Fibroblast of lung (primary cell): ENCODE results near the gene GPC6. TPM values are rescaled to one million over a fixed set of nuclear protein-coding genes. Genes with fewer than 3 reads are reported as not detected.

Experiments used
- DNase-seq, 2 donors: peaks; one replicate each; pipeline versions ENCODE4 v3.0.0 to v3.0.0-alpha.2; 2010; ENCODE audit warnings: low read depth in 2 of 2
- H2AFZ ChIP-seq: 2 replicates; pipeline ENCODE4 v1.5.1; 2012; ENCODE audit warnings: low read length, control low read depth, inconsistent platforms
- H3K27ac ChIP-seq: 2 replicates; pipeline ENCODE4 v1.5.1; 2011; ENCODE audit warnings: low read length, control low read depth; ENCODE audit not compliant: insufficient read depth
- H3K27me3 ChIP-seq: 2 replicates; pipeline ENCODE4 v1.5.1; 2011; ENCODE audit warnings: mild to moderate bottlenecking, low read length; ENCODE audit not compliant: control insufficient read depth, insufficient read depth
- H3K36me3 ChIP-seq: 2 replicates; pipeline ENCODE4 v1.5.1; 2011; ENCODE audit warnings: low read length; ENCODE audit not compliant: control insufficient read depth, insufficient read depth
- H3K4me1 ChIP-seq: 2 replicates; pipeline ENCODE4 v1.5.1; 2011; ENCODE audit warnings: low read length; ENCODE audit not compliant: control insufficient read depth, insufficient read depth; ENCODE audit errors: extremely low read depth
- H3K4me2 ChIP-seq: 2 replicates; pipeline ENCODE4 v1.5.1; 2011; ENCODE audit warnings: low read length, control low read depth; ENCODE audit not compliant: insufficient read depth; ENCODE audit errors: extremely low read depth
- H3K4me3 ChIP-seq, 4 experiments: fragments of 200-600 bp in 1 of 4; sonication (generic) in 1 of 4; replicated peaks in 1 of 4; 2 replicates each; pipeline ENCODE4 v1.5.1; 2011 to 2016; ENCODE audit warnings: low read length in 4 of 4, low read depth in 3 of 4, mild to moderate bottlenecking in 3 of 4, control low read depth in 2 of 4, inconsistent platforms in 1 of 4, mixed read lengths in 1 of 4; ENCODE audit not compliant: insufficient read depth in 1 of 4; ENCODE audit errors: control extremely low read depth in 1 of 4
- H3K79me2 ChIP-seq: 2 replicates; pipeline ENCODE4 v1.5.1; 2012; ENCODE audit warnings: mild to moderate bottlenecking, low read length, inconsistent platforms; ENCODE audit not compliant: control insufficient read depth, insufficient read depth
- H3K9ac ChIP-seq: 2 replicates; pipeline ENCODE4 v1.5.1; 2011; ENCODE audit warnings: mild to moderate bottlenecking, low read length, control low read depth; ENCODE audit not compliant: insufficient read depth
- H3K9me3 ChIP-seq: 2 replicates; pipeline ENCODE4 v1.5.1; 2012; ENCODE audit warnings: low read depth, low read length; ENCODE audit not compliant: control insufficient read depth, insufficient read depth
- H4K20me1 ChIP-seq: 2 replicates; pipeline ENCODE4 v1.5.1; 2011; ENCODE audit warnings: low read length; ENCODE audit not compliant: control insufficient read depth, insufficient read depth; ENCODE audit errors: extremely low read depth
- CTCF ChIP-seq, 2 donors: IDR thresholded peaks in 1 of 2; conservative IDR thresholded peaks in 1 of 2; 1 replicate in 1 of 2; 2 replicates in 1 of 2; pipeline ENCODE4 v1.5.1; 2011 to 2012; ENCODE audit warnings: low read length in 2 of 2, control low read depth in 1 of 2, inconsistent platforms in 1 of 2, low read depth in 1 of 2, mild to moderate bottlenecking in 1 of 2
- EZH2 ChIP-seq: IDR thresholded peaks from 2 replicates; pipeline ENCODE4 v1.5.1; 2012; ENCODE audit warnings: low read length, control low read depth, mild to moderate bottlenecking; ENCODE audit errors: missing control alignments
- polyA plus RNA-seq, 2 donors: library from polyadenylated mRNA; depleted of rRNA in 1 of 2; stranded (reverse) in 1 of 2; unstranded in 1 of 2; fragments of >200 nt; gene quantifications; 2 replicates each; pipeline ENCODE4 v1.2.1, GENCODE V29; 2011 to 2012; ENCODE audit warnings: missing spikeins in 1 of 2
- total RNA-seq: library from RNA; depleted of rRNA; stranded (reverse); fragments of >200 nt; gene quantifications from 2 replicates; pipeline ENCODE4 v1.2.1, GENCODE V29; 2014

GPC6 gene
- total and polyA plus RNA-seq, 2 donors (not counting 1 experiment from before 2014, with no cell fraction given): 11.2 to 33.7 TPM

- Histone ChIP-seq H3K27ac (peak overlapping the region; percentile 45), H3K4me2 (peak overlapping the region; percentile 94), H3K36me3 (no peaks in the 10 kb centered on the region), H3K79me2 (peaks cover 3% of the 10 kb centered on the region), H3K4me1 (no peaks in the 10 kb centered on the region), H2AFZ (peak overlapping the region; percentile 72), H3K4me3 (peak overlapping the region; percentile 19 to 49 (median 44)), H3K9me3 (no peaks in the 10 kb centered on the region), H3K9ac (no peak overlapping the region), H3K27me3 (no peaks in the 10 kb centered on the region), H4K20me1 (no peaks in the 10 kb centered on the region)
- DNase-seq: peak; percentile 56 to 78
- TF ChIP-seq EZH2 (no peak), CTCF (conservative IDR thresholded peaks at IDR 0.05 in 1 of 2, IDR thresholded peaks at IDR 0.05 in 1 of 2; ENCODE audit: low read depth in 1 of 2, low read length in 2 of 2) (no peak)
Observed at GRCh38 chr13:93244141-93244917, 17.7 kb downstream of the GPC6 start.

GRCh38 chr13:93244918-93245280 lies 18.3 kb downstream of the GPC6 start:
- Histone ChIP-seq H4K20me1 (no peaks in the 10 kb centered on the region), H3K79me2 (peaks cover 3% of the 10 kb centered on the region), H3K4me1 (no peaks in the 10 kb centered on the region), H3K27me3 (no peaks in the 10 kb centered on the region), H3K9ac (no peak overlapping the region), H3K4me3 (peak overlapping the region in 3 of 4 experiments; percentile 19 to 49 (median 42)), H3K9me3 (no peaks in the 10 kb centered on the region), H3K27ac (peak overlapping the region; percentile 45), H2AFZ (no peak overlapping the region), H3K36me3 (no peaks in the 10 kb centered on the region), H3K4me2 (peak overlapping the region; percentile 94)
- TF ChIP-seq EZH2 (no peak), CTCF (conservative IDR thresholded peaks at IDR 0.05 in 1 of 2, IDR thresholded peaks at IDR 0.05 in 1 of 2; ENCODE audit: low read depth in 1 of 2, low read length in 2 of 2) (no peak)
- peak in 1 of 2 donors; percentile 86 for DNase-seq

GRCh38 chr13:93246069-93246468 lies 19.5 kb downstream of the GPC6 start:
- H3K79me2 ChIP-seq: peaks cover 3% of the 10 kb centered on the region
- no peak overlapping the region for H3K27ac ChIP-seq
- H3K4me1 ChIP-seq: no peaks in the 10 kb centered on the region
- no peak overlapping the region for H3K9ac ChIP-seq
- H3K9me3 ChIP-seq: no peaks in the 10 kb centered on the region
- no peaks in the 10 kb centered on the region for H3K36me3 ChIP-seq
- H4K20me1 ChIP-seq: no peaks in the 10 kb centered on the region
- no peak overlapping the region for H2AFZ ChIP-seq
- TF ChIP-seq CTCF (conservative IDR thresholded peaks at IDR 0.05 in 1 of 2, IDR thresholded peaks at IDR 0.05 in 1 of 2; ENCODE audit: low read depth in 1 of 2, low read length in 2 of 2) (no peak), EZH2 (no peak)
- no peak for DNase-seq
- no peak overlapping the region for H3K4me3 ChIP-seq
- no peak overlapping the region for H3K4me2 ChIP-seq
- no peaks in the 10 kb centered on the region for H3K27me3 ChIP-seq
